Mucosa of stomach (tissue), 1 donor: ENCODE measurements around the gene PAH.

Experiments used
- H3K27me3 ChIP-seq: one replicate; pipeline ENCODE4 v1.7.0; 2013; ENCODE audit warnings: mild to moderate bottlenecking, low read length; ENCODE audit not compliant: control insufficient read depth, insufficient read depth
- H3K36me3 ChIP-seq: one replicate; pipeline ENCODE4 v1.7.0; 2013; ENCODE audit warnings: low read length; ENCODE audit not compliant: control insufficient read depth, insufficient read depth
- H3K4me1 ChIP-seq: one replicate; pipeline ENCODE4 v1.7.0; 2013; ENCODE audit warnings: mild to moderate bottlenecking, low read length; ENCODE audit not compliant: control insufficient read depth, insufficient read depth
- H3K4me3 ChIP-seq: one replicate; pipeline ENCODE4 v1.7.0; 2013; ENCODE audit warnings: low read length
- H3K9ac ChIP-seq: one replicate; pipeline ENCODE4 v1.7.0; 2013; ENCODE audit warnings: mild to moderate bottlenecking, low read length, moderate library complexity
- H3K9me3 ChIP-seq: one replicate; pipeline ENCODE4 v1.7.0; 2013; ENCODE audit warnings: mild to moderate bottlenecking, low read length, moderate library complexity; ENCODE audit not compliant: control insufficient read depth
- donor health status: Pancreatic carcinoma.

Gene PAH

GRCh38 chr12:102910137-102910536 is 6.9 kb downstream of the PAH start:
- Histone ChIP-seq H3K4me1 (no peaks in the 10 kb centered on the region), H3K9me3 (no peaks in the 10 kb centered on the region), H3K36me3 (no peaks in the 10 kb centered on the region), H3K27me3 (no peaks in the 10 kb centered on the region), H3K9ac (no peak overlapping the region), H3K4me3 (no peak overlapping the region)

GRCh38 chr12:102907918-102908317 is 9.1 kb downstream of the PAH start:
- Histone ChIP-seq H3K36me3 (no peaks in the 10 kb centered on the region), H3K4me1 (no peaks in the 10 kb centered on the region), H3K4me3 (no peak overlapping the region), H3K9ac (no peak overlapping the region), H3K27me3 (no peaks in the 10 kb centered on the region), H3K9me3 (no peaks in the 10 kb centered on the region)

- H3K36me3 ChIP-seq: no peaks in the 10 kb centered on the region
- H3K27me3 ChIP-seq: no peaks in the 10 kb centered on the region
- no peaks in the 10 kb centered on the region for H3K9me3 ChIP-seq
- no peaks in the 10 kb centered on the region for H3K4me1 ChIP-seq
- H3K4me3 ChIP-seq: no peak overlapping the region
- H3K9ac ChIP-seq: no peak overlapping the region
These were observed 11.8 kb downstream of the PAH start for GRCh38 chr12:102905229-102905628.

- Histone ChIP-seq H3K27me3 (no peaks in the 10 kb centered on the region), H3K4me3 (no peak overlapping the region), H3K9ac (no peak overlapping the region), H3K4me1 (no peaks in the 10 kb centered on the region), H3K36me3 (no peaks in the 10 kb centered on the region), H3K9me3 (no peaks in the 10 kb centered on the region)
These were observed 13.6 kb downstream of the PAH start for GRCh38 chr12:102903337-102904007.

- H3K27me3 ChIP-seq: no peaks in the 10 kb centered on the region
- H3K36me3 ChIP-seq: no peaks in the 10 kb centered on the region
- no peak overlapping the region for H3K9ac ChIP-seq
- no peak overlapping the region for H3K4me3 ChIP-seq
- H3K4me1 ChIP-seq: no peaks in the 10 kb centered on the region
- no peaks in the 10 kb centered on the region for H3K9me3 ChIP-seq
These were observed 15.0 kb downstream of the PAH start for GRCh38 chr12:102902093-102902492.

- Histone ChIP-seq H3K9ac (no peak overlapping the region), H3K9me3 (no peaks in the 10 kb centered on the region), H3K4me1 (no peaks in the 10 kb centered on the region), H3K36me3 (no peaks in the 10 kb centered on the region), H3K4me3 (no peak overlapping the region), H3K27me3 (no peaks in the 10 kb centered on the region)
These were observed 16.7 kb downstream of the PAH start for GRCh38 chr12:102900389-102900788.

GRCh38 chr12:102896067-102896466 is 21.0 kb downstream of the PAH start:
- H3K4me1 ChIP-seq: no peaks in the 10 kb centered on the region
- H3K27me3 ChIP-seq: no peaks in the 10 kb centered on the region
- H3K9me3 ChIP-seq: no peaks in the 10 kb centered on the region
- no peak overlapping the region for H3K4me3 ChIP-seq
- no peak overlapping the region for H3K9ac ChIP-seq
- H3K36me3 ChIP-seq: no peaks in the 10 kb centered on the region

- Histone ChIP-seq H3K4me1 (no peaks in the 10 kb centered on the region), H3K9me3 (no peaks in the 10 kb centered on the region), H3K4me3 (no peak overlapping the region), H3K36me3 (no peaks in the 10 kb centered on the region), H3K9ac (no peak overlapping the region), H3K27me3 (no peaks in the 10 kb centered on the region)
These were observed 25.3 kb downstream of the PAH start for GRCh38 chr12:102891756-102892155.

- H3K4me3 ChIP-seq: no peak overlapping the region
- H3K4me1 ChIP-seq: no peaks in the 10 kb centered on the region
- no peak overlapping the region for H3K9ac ChIP-seq
- H3K36me3 ChIP-seq: no peaks in the 10 kb centered on the region
- H3K9me3 ChIP-seq: no peaks in the 10 kb centered on the region
- H3K27me3 ChIP-seq: peaks cover 7% of the 10 kb centered on the region
These were observed 28.5 kb downstream of the PAH start for GRCh38 chr12:102888511-102888910.

GRCh38 chr12:102885043-102885932 is 31.8 kb downstream of the PAH start:
- H3K4me1 ChIP-seq: no peaks in the 10 kb centered on the region
- H3K9ac ChIP-seq: no peak overlapping the region
- no peaks in the 10 kb centered on the region for H3K9me3 ChIP-seq
- peaks cover 7% of the 10 kb centered on the region for H3K27me3 ChIP-seq
- no peak overlapping the region for H3K4me3 ChIP-seq
- H3K36me3 ChIP-seq: no peaks in the 10 kb centered on the region

- Histone ChIP-seq H3K4me3 (no peak overlapping the region), H3K4me1 (no peaks in the 10 kb centered on the region), H3K36me3 (no peaks in the 10 kb centered on the region), H3K27me3 (peaks cover 13% of the 10 kb centered on the region), H3K9ac (no peak overlapping the region), H3K9me3 (no peaks in the 10 kb centered on the region)
These were observed 33.7 kb downstream of the PAH start for GRCh38 chr12:102883204-102883799.

- no peaks in the 10 kb centered on the region for H3K36me3 ChIP-seq
- H3K4me3 ChIP-seq: no peak overlapping the region
- H3K9ac ChIP-seq: no peak overlapping the region
- peaks cover 13% of the 10 kb centered on the region for H3K27me3 ChIP-seq
- no peaks in the 10 kb centered on the region for H3K4me1 ChIP-seq
- H3K9me3 ChIP-seq: no peaks in the 10 kb centered on the region
These were observed 36.3 kb downstream of the PAH start for GRCh38 chr12:102880783-102881182.
